Upper lobe of left lung (tissue), 6 donors: ENCODE data around the gene PSORS1C2. TPM values are rescaled to one million over a fixed set of nuclear protein-coding genes. Genes with fewer than 3 reads are reported as not detected.
"Not testable (repeated sequence)": the region's sequence is repeated elsewhere in the genome, so short reads cannot be mapped to it uniquely, and the experiment has no call there.

Source experiments
- ATAC-seq, 2 donors: fragments of 200-7000 bp; cut with Tn5 transposase; one replicate each; pipeline ENCODE4 v1.9.1; 2022; ENCODE audit warnings: mild to moderate bottlenecking in 2 of 2, moderate library complexity in 2 of 2; ENCODE audit not compliant: low FRiP score in 2 of 2
- DNase-seq, 2 donors: peaks; one replicate each; pipeline ENCODE4 v3.0.0-alpha.2; 2019 to 2020
- H3K27ac ChIP-seq, 4 donors: fragments of 200-600 bp; sonication (generic); one replicate each; pipeline ENCODE4 v1.5.1; 2016 to 2019
- H3K27me3 ChIP-seq, 4 donors: fragments of 200-600 bp; sonication (generic); one replicate each; pipeline ENCODE4 v1.5.1; 2017 to 2019
- H3K36me3 ChIP-seq, 4 donors: fragments of 200-600 bp; sonication (generic); one replicate each; pipeline ENCODE4 v1.5.1; 2016 to 2019
- H3K4me1 ChIP-seq, 4 donors: fragments of 200-600 bp; sonication (generic); one replicate each; pipeline ENCODE4 v1.5.1; 2018 to 2019
- H3K4me3 ChIP-seq, 4 donors: fragments of 200-600 bp; sonication (generic); one replicate each; pipeline ENCODE4 v1.5.1; 2017 to 2019; ENCODE audit warnings: mild to moderate bottlenecking in 2 of 4, moderate library complexity in 1 of 4
- H3K9me3 ChIP-seq, 4 donors: fragments of 200-600 bp; sonication (generic); one replicate each; pipeline ENCODE4 v1.5.1; 2018 to 2019
- CTCF ChIP-seq, 6 experiments: fragments of 450-650 bp in 4 of 6; fragments of 200-600 bp in 2 of 6; sonication (generic) in 2 of 6; IDR thresholded peaks; one replicate each; pipeline ENCODE4 v1.5.1; 2016 to 2019; ENCODE audit warnings: antibody characterized with exemption in 6 of 6
- EP300 ChIP-seq, 4 donors: sonication (generic); formaldehyde crosslinking; IDR thresholded peaks; one replicate each; pipeline ENCODE4 v1.5.1; 2017; ENCODE audit warnings: antibody characterized with exemption in 4 of 4, control low read depth in 2 of 4
- POLR2A ChIP-seq, 4 donors: fragments of 450-650 bp; IDR thresholded peaks; one replicate each; pipeline ENCODE4 v1.5.1; 2016 to 2017; ENCODE audit warnings: antibody characterized with exemption in 4 of 4, mild to moderate bottlenecking in 2 of 4
- POLR2AphosphoS5 ChIP-seq, 2 donors: sonication (generic); formaldehyde crosslinking; IDR thresholded peaks; one replicate each; pipeline ENCODE4 v1.5.1; 2017; ENCODE audit warnings: antibody characterized with exemption in 2 of 2
- WGBS, 2 donors: methylation state at CpG; one replicate each; pipeline ENCODE4 v1.1.5; 2017 to 2018; 5-methylcytosine and 5-hydroxymethylcytosine counted together
- total RNA-seq, 6 donors: library from RNA; depleted of rRNA in 4 of 6; stranded (reverse); fragments of >200 nt in 4 of 6; gene quantifications; one replicate each; pipeline versions ENCODE4 v1.1.0 to v1.2.1, GENCODE V29; 2016 to 2021
- donor health status: DM: no; HTN: no; CAD: no; lungs with moderate emphysema.
- donor health status: DM: no; HTN: yes; CAD: no; lungs with severe emphysema.

The PSORS1C2 gene
- total RNA-seq, 6 donors from 2014 or later = not detected

GRCh38 chr6:31169123-31169857, 30.4 kb upstream of the PSORS1C2 start:
- ATAC-seq = no peak
- no peak overlapping the region for H3K4me3 ChIP-seq
- no peaks in the 10 kb centered on the region for H3K27me3 ChIP-seq
- no peak for TF ChIP-seq POLR2AphosphoS5 (IDR thresholded peaks at IDR 0.05)
- no peak for TF ChIP-seq POLR2A (IDR thresholded peaks at IDR 0.05)
- TF ChIP-seq CTCF (IDR thresholded peaks at IDR 0.05) = no peak
- TF ChIP-seq EP300 (IDR thresholded peaks at IDR 0.05) = no peak
- no peak for DNase-seq
- H3K27ac ChIP-seq = no peak overlapping the region
- H3K4me1 ChIP-seq = no peaks in the 10 kb centered on the region
- H3K9me3 ChIP-seq = no peaks in the 10 kb centered on the region
- WGBS, 2 donors = 76 to 78% methylated on average over 10 of the region's 10 CpGs
- no peaks in the 10 kb centered on the region for H3K36me3 ChIP-seq

GRCh38 chr6:31168606-31169005, 29.7 kb upstream of the PSORS1C2 start:
- DNase-seq = no peak
- Histone ChIP-seq H3K27me3 (no peaks in the 10 kb centered on the region), H3K4me1 (no peaks in the 10 kb centered on the region), H3K36me3 (no peaks in the 10 kb centered on the region), H3K27ac (no peak overlapping the region), H3K9me3 (no peaks in the 10 kb centered on the region), H3K4me3 (no peak overlapping the region)
- TF ChIP-seq POLR2AphosphoS5 (IDR thresholded peaks at IDR 0.05) (no peak), EP300 (IDR thresholded peaks at IDR 0.05) (no peak), POLR2A (IDR thresholded peaks at IDR 0.05) (no peak), CTCF (IDR thresholded peaks at IDR 0.05) (no peak)
- WGBS, 2 donors = 80 to 81% methylated on average over 3 of the region's 3 CpGs
- no peak for ATAC-seq

- H3K27ac ChIP-seq = no peak overlapping the region
- H3K27me3 ChIP-seq = no peaks in the 10 kb centered on the region
- H3K4me3 ChIP-seq = no peak overlapping the region
- no peak for DNase-seq
- H3K36me3 ChIP-seq = peaks cover 0 to 7% (median 0%) of the 10 kb centered on the region in 4 donors
- no peaks in the 10 kb centered on the region for H3K9me3 ChIP-seq
- 71 to 83% methylated on average over 5 of the region's 5 CpGs for WGBS, 2 donors
- H3K4me1 ChIP-seq = no peaks in the 10 kb centered on the region
- ATAC-seq = no peak
- TF ChIP-seq CTCF (IDR thresholded peaks at IDR 0.05) = no peak
- TF ChIP-seq POLR2AphosphoS5 (IDR thresholded peaks at IDR 0.05) = no peak
- no peak for TF ChIP-seq EP300 (IDR thresholded peaks at IDR 0.05)
- TF ChIP-seq POLR2A (IDR thresholded peaks at IDR 0.05) = no peak
These were observed 27.1 kb upstream of the PSORS1C2 start for GRCh38 chr6:31165986-31166385.

- H3K27ac ChIP-seq, H3K9me3 ChIP-seq, H3K4me3 ChIP-seq, H3K36me3 ChIP-seq, H3K4me1 ChIP-seq, ATAC-seq, DNase-seq, H3K27me3 ChIP-seq: not testable (repeated sequence)
- WGBS, 2 donors = 82 to 91% methylated on average over 14 to 17 of the region's 17 CpGs
These were observed 26.4 kb upstream of the PSORS1C2 start for GRCh38 chr6:31165064-31165832.

GRCh38 chr6:31164475-31165063, 25.7 kb upstream of the PSORS1C2 start:
- not testable (repeated sequence) for H3K4me3 ChIP-seq, ATAC-seq, H3K9me3 ChIP-seq, H3K4me1 ChIP-seq, H3K27ac ChIP-seq, H3K27me3 ChIP-seq, H3K36me3 ChIP-seq, DNase-seq
- WGBS, 2 donors = 85 to 100% methylated on average over 7 to 8 of the region's 9 CpGs
